Measurements from ENCODE around the gene GPR142.

- TF ChIP-seq, protein P1, sequence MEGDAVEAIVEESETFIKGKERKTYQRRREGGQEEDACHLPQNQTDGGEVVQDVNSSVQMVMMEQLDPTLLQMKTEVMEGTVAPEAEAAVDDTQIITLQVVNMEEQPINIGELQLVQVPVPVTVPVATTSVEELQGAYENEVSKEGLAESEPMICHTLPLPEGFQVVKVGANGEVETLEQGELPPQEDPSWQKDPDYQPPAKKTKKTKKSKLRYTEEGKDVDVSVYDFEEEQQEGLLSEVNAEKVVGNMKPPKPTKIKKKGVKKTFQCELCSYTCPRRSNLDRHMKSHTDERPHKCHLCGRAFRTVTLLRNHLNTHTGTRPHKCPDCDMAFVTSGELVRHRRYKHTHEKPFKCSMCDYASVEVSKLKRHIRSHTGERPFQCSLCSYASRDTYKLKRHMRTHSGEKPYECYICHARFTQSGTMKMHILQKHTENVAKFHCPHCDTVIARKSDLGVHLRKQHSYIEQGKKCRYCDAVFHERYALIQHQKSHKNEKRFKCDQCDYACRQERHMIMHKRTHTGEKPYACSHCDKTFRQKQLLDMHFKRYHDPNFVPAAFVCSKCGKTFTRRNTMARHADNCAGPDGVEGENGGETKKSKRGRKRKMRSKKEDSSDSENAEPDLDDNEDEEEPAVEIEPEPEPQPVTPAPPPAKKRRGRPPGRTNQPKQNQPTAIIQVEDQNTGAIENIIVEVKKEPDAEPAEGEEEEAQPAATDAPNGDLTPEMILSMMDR (IDR thresholded peaks at IDR 0.05): no peak
- no peak for TF ChIP-seq POLR2A (IDR thresholded peaks at IDR 0.05)
Measured at GRCh38 chr17:74404218-74404617, 36.9 kb downstream of the GPR142 start.

Measured in heart left ventricle (tissue), 13 donors.